GM23248 (cell line): ENCODE results near the gene CPS1.

Experiments used
- EZH2 ChIP-seq: fragments of 200-600 bp; sonication (generic); IDR thresholded peaks from 2 replicates; pipeline ENCODE4 v1.6.1; 2018; ENCODE audit warnings: antibody characterized with exemption, mild to moderate bottlenecking; ENCODE audit not compliant: insufficient read depth, poor library complexity, severe bottlenecking
- EZH2phosphoT487 ChIP-seq: fragments of 200-600 bp; sonication (generic); IDR thresholded peaks from 2 replicates; pipeline ENCODE4 v1.6.1; 2018; ENCODE audit warnings: antibody characterized with exemption, moderate library complexity, mild to moderate bottlenecking, low read depth; ENCODE audit not compliant: insufficient read depth

DNA sequence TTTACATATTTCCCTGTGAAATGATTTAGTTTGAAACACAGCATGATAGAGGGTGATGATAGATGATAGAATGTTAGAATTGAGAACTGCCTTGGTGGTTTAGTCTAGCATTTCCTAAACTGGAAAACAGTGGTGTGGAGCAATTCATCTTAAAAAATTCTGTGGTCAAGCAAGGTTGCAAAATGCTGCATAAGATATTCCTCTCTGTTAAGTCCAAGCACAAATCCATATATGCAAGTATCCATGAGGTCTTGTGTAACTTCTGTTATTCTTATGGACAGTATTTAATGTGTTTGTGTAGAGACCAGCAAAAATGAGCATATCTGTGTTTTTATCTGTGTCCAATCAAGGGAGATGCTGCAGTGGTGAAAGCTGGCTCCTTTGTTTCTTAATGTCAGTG, 30.0 kb downstream of the CPS1 start:
- TF ChIP-seq EZH2phosphoT487 (no peak), EZH2 (no peak)
